Measurements from ENCODE around the gene HGFAC. TPM values are rescaled to one million over a fixed set of nuclear protein-coding genes. Genes with fewer than 3 reads are reported as not detected.

The HGFAC gene
- total RNA-seq, 1 donor from 2014 or later, result not detected

DNA sequence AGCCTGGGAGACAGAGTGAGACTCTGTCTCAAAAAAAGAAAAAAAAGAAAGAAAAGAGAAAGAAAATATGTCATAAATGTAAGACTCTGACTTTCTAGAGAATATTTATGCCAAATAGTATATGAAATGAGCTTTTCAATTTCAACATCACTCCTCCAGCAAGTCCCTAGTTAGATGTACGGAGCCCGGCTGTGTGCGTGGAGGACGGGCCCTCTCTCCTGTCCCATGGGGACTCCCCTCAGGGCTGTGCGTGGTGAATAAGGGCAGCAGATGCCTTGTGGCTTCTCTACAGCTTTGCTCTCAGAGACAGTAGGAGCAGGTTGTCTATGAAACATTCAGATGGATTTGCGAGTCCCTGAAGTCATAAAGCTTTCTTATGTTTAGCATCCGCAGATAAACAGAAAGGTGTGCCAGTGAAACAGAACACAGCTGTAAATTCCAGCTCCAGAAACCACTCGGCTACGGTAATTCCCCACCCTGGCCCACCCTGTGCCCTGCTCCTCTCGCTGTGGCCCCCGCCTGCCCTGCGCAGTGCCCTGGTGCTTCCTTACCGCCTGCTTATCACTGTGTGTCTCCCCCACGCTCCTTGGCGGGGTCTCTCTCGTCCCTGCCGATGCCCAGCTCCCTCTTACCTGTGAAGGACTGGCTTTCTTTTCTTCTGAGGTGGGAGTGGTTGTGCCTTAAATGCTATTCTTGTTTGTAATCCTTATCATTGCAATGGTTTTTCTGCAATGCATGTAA is 13.9 kb upstream of the HGFAC start:
- H3K4me1 ChIP-seq, result no peaks in the 10 kb centered on the region
- no peak overlapping the region for H3K27ac ChIP-seq
- no peaks in the 10 kb centered on the region for H3K27me3 ChIP-seq
- H3K9me3 ChIP-seq, result no peaks in the 10 kb centered on the region
- H3K4me3 ChIP-seq, result no peak overlapping the region
- intact Hi-C loops (cut with DNase I), result no loop called here
- no peak for TF ChIP-seq POLR2AphosphoS5 (IDR thresholded peaks at IDR 0.05; ENCODE audit: insufficient read depth in 1 of 2, low read depth in 1 of 2)
- no peak for TF ChIP-seq POLR2A (IDR thresholded peaks at IDR 0.05)
- TF ChIP-seq, protein P1, sequence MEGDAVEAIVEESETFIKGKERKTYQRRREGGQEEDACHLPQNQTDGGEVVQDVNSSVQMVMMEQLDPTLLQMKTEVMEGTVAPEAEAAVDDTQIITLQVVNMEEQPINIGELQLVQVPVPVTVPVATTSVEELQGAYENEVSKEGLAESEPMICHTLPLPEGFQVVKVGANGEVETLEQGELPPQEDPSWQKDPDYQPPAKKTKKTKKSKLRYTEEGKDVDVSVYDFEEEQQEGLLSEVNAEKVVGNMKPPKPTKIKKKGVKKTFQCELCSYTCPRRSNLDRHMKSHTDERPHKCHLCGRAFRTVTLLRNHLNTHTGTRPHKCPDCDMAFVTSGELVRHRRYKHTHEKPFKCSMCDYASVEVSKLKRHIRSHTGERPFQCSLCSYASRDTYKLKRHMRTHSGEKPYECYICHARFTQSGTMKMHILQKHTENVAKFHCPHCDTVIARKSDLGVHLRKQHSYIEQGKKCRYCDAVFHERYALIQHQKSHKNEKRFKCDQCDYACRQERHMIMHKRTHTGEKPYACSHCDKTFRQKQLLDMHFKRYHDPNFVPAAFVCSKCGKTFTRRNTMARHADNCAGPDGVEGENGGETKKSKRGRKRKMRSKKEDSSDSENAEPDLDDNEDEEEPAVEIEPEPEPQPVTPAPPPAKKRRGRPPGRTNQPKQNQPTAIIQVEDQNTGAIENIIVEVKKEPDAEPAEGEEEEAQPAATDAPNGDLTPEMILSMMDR (IDR thresholded peaks at IDR 0.05), result no peak
- no peak for DNase-seq (ENCODE audit: extremely low spot score in 2 of 2)
- peaks cover 0 to 60% of the 10 kb centered on the region in 2 donors for H3K36me3 ChIP-seq

DNA sequence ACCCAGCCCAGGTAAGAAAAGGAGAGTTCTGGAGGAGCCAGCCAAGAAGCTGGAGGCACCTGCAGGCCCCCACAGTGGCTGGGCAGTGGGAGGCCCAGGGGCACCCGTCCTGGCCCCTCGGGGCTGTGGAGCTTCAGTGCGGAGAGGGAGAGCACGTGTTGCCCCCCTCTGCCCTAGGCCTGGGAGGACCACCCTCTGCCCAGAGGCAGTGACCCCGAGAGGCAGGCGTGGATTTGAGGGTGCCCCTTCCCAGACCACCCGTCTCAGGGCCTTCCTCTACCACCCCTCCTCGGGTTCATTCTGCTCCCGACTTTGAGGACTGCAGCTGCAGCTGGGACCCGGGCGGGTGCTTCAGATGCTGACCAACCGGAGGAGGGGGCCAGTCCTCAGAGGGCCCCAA is 12.1 kb upstream of the HGFAC start:
- intact Hi-C loops (cut with DNase I), result no loop called here
- Histone ChIP-seq H3K4me1 (no peaks in the 10 kb centered on the region), H3K4me3 (no peak overlapping the region), H3K36me3 (peaks cover 0 to 47% of the 10 kb centered on the region in 2 donors), H3K27me3 (no peaks in the 10 kb centered on the region), H3K9me3 (no peaks in the 10 kb centered on the region), H3K27ac (no peak overlapping the region)
- TF ChIP-seq POLR2A (IDR thresholded peaks at IDR 0.05) (no peak), POLR2AphosphoS5 (IDR thresholded peaks at IDR 0.05; ENCODE audit: insufficient read depth in 1 of 2, low read depth in 1 of 2) (no peak)
- TF ChIP-seq, protein P1 (IDR thresholded peaks at IDR 0.05), result no peak
- DNase-seq (ENCODE audit: extremely low spot score in 2 of 2), result no peak

DNA sequence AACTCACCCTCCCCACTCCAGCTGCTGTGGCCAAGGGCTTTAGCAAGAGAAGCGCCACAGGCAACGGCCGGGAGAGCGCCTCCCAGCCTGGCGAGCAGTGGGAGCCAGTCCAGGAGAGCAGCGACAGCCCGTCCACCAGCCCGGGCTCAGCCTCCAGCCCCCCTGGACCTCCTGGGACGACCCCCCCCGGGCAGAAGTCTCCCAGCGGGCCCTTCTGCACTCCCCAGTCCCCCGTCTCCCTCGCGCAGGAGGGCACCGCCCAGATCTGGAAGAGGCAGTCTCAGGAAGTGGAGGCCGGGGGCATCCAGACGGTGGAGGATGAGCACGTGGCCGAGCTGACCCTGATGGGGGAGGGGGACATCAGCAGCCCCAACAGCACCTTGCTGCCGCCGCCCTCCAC is 11.2 kb upstream of the HGFAC start:
- peaks cover 0 to 44% of the 10 kb centered on the region in 2 donors for H3K36me3 ChIP-seq
- no peak for DNase-seq (ENCODE audit: extremely low spot score in 2 of 2)
- no peak overlapping the region for H3K4me3 ChIP-seq
- H3K27me3 ChIP-seq, result no peaks in the 10 kb centered on the region
- no peaks in the 10 kb centered on the region for H3K4me1 ChIP-seq
- H3K9me3 ChIP-seq, result no peaks in the 10 kb centered on the region
- TF ChIP-seq POLR2A (IDR thresholded peaks at IDR 0.05) (no peak), POLR2AphosphoS5 (IDR thresholded peaks at IDR 0.05; ENCODE audit: insufficient read depth in 1 of 2, low read depth in 1 of 2) (no peak)
- TF ChIP-seq, protein P1 (IDR thresholded peaks at IDR 0.05), result no peak
- intact Hi-C loops (cut with DNase I), result no loop called here
- no peak overlapping the region for H3K27ac ChIP-seq

DNA sequence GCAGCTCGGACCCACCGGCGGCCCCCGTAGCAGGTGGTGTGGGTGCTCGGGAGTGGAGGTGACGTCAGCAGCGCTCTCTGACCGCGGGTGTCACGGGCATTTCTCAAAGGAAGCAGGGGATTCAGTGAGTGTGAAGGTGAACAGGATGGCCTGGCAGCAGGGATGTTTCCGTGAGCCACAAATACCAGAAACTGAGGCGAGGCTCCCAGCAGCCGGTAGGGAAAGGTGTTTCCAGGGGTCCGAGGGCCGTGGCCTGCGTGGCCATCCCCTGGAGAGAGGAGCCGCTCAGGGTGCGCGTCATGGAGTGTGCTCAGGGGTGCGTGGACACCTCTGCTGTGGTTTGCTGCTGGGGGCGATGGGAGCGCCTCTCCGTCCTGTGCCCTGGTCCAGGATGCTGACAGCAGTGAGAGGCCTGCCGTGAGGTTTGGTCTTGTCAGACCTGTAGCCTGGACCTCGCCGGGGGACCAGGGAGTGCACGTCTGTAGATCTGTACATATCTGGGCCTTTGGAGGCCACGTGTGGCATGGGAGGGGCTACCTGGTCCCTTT is 10.2 kb upstream of the HGFAC start:
- no peaks in the 10 kb centered on the region for H3K27me3 ChIP-seq

More for the DNA sequence above, 10.2 kb upstream of the HGFAC start:
- Histone ChIP-seq H3K4me1 (peaks cover 7% of the 10 kb centered on the region), H3K36me3 (peaks cover 0 to 43% of the 10 kb centered on the region in 2 donors), H3K9me3 (no peaks in the 10 kb centered on the region), H3K4me3 (no peak overlapping the region), H3K27ac (no peak overlapping the region)
- TF ChIP-seq, protein P1 (IDR thresholded peaks at IDR 0.05), result no peak
- TF ChIP-seq POLR2A (IDR thresholded peaks at IDR 0.05), result no peak
- TF ChIP-seq POLR2AphosphoS5 (IDR thresholded peaks at IDR 0.05; ENCODE audit: insufficient read depth in 1 of 2, low read depth in 1 of 2), result no peak
- intact Hi-C loops (cut with DNase I), result no loop called here
- DNase-seq (ENCODE audit: extremely low spot score in 2 of 2), result no peak
